ENCODE measurements around the gene DNAJC16.
"Not testable (repeated sequence)": the region's sequence is repeated elsewhere in the genome, so short reads cannot be mapped to it uniquely, and the experiment has no call there.

The DNAJC16 gene

GRCh38 chr1:15526490-15527339, at the start of gene DNAJC16:
TSS of gene DNAJC16 (plus strand) at chr1:15526848. CDS start at chr1:15529106, 2,258 bp downstream.
- peak; percentile 99 for DNase-seq

GRCh38 chr1:15476927-15477326, 49.7 kb upstream of the DNAJC16 start:
- DNase-seq: no peak

GRCh38 chr1:15477646-15478212, 48.9 kb upstream of the DNAJC16 start:
- DNase-seq: no peak

- DNase-seq: no peak
Measured at GRCh38 chr1:15479654-15480347, 46.8 kb upstream of the DNAJC16 start.

- DNase-seq: not testable (repeated sequence)
Measured at GRCh38 chr1:15482455-15482854, 44.2 kb upstream of the DNAJC16 start.

GRCh38 chr1:15482983-15483543, 43.6 kb upstream of the DNAJC16 start:
- not testable (repeated sequence) for DNase-seq

DNA sequence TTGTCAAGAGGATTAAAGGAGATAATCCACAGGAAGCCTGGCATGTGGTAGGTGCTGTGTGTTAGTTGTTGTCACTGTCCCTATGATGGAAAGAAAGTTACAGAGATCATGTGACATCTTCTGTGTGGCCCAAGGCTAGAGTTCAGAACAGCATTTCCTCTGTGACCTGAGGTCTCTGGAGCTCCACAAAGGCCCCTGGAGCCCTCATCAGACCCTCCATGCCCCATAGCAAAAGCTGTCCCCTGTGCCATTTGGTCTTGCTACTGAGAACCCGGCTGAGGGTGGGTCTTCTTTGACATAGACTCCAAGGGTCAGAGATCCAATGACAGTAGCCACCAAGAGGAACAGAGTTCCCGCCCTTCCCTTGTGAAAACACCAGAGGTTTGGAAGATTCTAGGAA, 42.7 kb upstream of the DNAJC16 start:
- no peak for DNase-seq

GRCh38 chr1:15484443-15484842, 42.2 kb upstream of the DNAJC16 start:
- DNase-seq: not testable (repeated sequence)

- no peak for DNase-seq
Measured at GRCh38 chr1:15485636-15486035, 41.0 kb upstream of the DNAJC16 start.

GRCh38 chr1:15486844-15487610, 39.6 kb upstream of the DNAJC16 start:
- DNase-seq: not testable (repeated sequence)

DNA sequence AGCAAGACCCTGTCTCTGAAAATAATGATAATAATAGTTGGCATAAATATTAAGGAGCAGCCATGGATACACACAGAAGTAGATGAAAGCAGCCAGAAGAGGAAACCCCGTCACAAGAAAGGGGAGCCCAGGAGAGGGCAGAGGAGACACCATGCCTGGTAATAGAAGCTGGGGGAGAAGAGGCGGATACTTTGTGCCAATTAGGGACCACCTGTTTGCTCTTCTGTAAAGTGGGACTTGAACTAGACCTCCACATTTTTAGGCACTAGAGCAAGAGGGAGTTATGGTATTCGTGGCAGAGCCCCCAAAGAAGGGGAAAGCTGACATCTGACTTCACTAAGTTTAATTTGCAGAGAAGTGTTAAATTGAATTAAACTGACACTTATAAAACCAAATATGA, 38.3 kb upstream of the DNAJC16 start:
- no peak for DNase-seq

DNA sequence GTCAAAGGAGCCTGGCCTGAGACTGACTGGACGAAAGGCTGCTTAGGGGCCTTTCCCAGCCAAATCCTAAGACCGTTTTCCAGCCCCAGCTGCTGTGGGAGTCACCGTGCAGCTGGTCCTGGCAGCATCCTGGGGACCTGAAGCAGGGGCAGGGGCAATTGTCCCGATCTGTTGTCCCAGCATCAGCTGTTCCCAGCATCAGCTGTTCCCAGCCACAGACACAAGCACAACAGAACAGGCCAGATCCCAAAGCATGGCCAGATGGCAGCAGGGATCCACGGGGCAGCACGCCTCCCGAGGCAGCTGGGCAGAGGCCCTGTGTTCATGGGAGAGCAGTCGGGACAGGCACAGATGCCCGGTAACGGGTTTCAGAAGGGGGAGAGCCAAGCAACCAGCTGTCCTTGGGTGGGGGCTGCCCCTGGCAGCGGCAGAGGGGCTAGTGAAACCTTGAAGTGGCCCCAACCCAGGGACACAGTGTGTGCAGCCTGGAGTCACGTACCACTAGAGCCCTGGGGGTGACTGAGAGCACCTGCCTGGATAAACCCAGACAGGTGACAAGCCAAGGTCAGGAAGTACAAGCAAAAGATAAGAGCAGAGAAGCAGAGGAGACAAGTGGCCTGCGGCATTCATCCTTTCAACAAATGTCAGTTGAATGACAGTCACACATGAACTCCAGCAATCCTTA, 37.5 kb upstream of the DNAJC16 start:
- DNase-seq: no peak

- DNase-seq: not testable (repeated sequence)
Measured at GRCh38 chr1:15491010-15491409, 35.6 kb upstream of the DNAJC16 start.

DNA sequence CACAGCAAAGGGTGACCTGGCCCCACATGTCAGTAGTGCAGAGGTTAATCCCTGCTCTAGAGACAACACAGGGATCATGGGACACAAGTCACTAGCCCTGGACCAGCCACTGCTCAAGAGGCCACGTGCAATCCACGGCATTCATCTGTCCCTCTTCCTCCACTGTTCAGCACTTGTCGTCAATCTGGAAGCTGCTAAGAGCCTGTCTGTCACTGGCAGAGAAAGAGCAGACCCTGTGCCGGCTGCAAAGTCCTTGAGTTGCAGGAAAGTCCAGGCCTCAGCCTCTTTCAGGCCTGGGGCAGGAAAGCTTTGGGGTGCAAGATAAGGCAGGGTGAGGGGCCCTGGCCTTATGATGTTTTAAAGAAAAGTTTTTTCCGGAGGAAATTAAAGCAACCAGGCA, 34.1 kb upstream of the DNAJC16 start:
- DNase-seq: no peak

GRCh38 chr1:15493869-15494390, 32.7 kb upstream of the DNAJC16 start:
- DNase-seq: no peak

DNA sequence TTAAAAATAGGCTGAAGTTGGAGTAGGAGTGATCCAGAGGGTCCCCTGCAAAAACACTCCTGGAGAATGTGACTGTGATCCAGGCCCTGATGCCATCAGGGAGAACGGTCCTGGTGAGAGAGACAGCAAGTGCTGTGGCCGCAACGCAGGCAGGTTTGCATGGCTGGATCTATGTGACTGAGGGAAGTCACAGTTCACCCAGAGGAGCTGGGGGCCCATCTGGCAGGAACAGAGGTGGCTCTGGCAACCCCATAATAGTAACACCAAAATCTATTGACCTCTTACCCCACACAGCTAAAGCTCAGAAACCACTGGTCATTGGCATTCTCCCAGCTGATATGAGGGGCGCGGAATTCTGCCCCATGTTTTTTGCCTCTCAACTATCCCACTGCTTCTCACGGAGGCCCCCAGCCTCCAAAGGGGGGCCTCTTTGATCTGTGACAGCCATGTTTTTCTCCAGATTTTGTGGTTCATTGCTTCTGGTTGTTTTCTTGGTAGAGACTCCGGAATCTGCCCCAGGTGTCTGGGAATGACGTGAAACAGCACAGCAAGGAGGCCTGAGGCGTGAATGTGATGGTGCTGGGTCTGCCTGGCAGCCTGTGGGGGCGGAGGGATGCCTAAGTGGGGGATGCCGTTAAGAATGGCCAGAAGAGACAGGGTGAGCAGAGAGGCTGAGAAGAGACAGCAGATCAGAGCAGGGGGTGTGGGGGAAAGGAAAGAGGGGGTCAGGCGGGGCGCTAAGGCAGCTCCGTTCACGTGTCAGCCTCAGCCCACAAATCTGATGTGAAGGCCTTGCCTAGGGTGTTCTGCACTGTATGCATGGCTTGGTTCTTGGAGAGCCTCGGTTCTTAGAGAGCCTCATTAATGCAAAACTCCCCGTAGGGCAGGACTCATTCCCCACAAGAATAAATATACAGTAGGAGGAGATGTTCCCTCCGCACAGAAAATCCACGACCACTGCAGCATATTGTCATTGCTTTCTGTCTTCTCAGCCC, 26.2 kb upstream of the DNAJC16 start:
- no peak for DNase-seq

DNA sequence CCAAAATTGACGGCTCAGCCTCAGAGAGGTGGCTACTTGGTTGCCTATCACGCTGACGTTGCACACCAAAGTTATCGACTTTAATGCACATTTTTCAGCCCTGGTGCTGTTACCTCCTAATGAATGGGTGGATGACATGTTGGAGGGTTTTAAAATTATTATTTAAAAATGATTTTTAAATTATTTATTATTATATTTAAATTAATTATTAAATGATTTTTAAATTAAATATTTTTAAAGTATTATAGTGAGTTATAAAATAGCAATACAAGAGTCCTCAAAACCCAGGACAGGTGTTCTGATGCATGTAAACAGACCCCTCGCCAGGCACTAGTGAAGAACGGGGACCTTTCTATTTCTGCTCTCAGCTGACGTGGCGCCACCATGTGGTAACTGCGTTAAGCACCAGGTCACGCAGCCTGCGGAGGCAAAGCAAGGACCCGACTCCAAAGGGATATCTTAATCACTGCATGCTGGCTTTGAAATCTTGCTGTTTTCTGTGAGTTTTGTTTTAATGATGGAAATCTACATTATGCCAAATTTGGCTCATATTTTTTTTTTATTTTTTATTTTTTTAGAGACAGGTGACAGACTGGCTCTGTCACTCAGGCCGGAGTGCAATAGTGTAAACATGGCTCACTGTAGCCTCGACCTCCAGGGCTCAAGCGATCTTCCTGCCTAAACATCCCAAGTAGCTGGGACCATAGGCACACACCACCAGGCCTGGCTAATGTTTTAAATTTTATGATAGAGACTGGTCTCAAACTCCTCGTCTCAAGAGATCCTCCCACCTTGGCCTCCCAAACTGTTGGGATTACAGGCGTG, 25.2 kb upstream of the DNAJC16 start:
- DNase-seq: peak; percentile 54

DNA sequence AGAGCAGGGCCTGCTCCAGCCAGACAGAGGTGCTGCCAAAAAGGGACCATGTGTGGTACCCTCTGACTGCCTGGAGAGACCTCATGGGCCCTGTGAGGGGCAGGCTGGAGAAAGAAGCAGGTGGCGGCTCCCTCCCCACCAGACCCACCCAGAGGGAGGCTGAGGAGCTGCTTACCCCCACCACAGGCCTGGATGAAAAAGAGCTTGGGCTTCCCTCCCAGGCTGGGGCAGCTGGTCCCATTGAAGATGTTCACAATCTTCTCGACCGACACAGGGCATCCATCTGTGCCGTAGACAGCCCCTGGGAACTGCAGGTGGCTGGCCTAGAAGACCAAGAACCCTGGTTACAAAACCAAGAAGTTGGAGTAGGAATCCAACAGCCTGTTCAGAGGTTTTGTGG, 22.2 kb upstream of the DNAJC16 start:
- no peak for DNase-seq

GRCh38 chr1:15506831-15507230, 19.8 kb upstream of the DNAJC16 start:
- DNase-seq: no peak

DNA sequence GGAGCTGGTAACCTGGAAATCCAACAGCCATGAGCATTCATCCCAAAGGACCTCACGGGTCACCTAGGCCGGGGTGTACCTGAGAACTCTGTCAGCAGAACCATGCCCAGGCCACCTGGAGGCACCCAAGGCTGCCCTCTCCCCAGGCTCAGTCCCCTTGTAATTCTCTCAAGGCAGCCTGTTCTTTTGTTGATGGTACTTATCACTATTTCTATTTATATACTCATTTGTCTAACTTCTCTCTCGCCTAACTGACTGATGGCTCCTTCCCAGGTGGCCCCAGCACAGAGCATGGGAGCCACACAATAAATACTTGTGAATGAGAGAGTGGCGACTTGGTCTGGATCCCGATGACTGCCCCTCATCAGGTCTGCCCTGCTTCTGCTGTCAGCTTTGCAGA, 19.4 kb upstream of the DNAJC16 start:
- no peak for DNase-seq
